Lower leg skin (tissue), 3 donors: ENCODE measurements around the gene MAN1C1.

Experiments
- POLR2A ChIP-seq, 2 donors: fragments of 450-650 bp; IDR thresholded peaks; one replicate each; pipeline ENCODE4 v1.6.1; 2016 to 2017; ENCODE audit warnings: antibody characterized with exemption in 2 of 2, mild to moderate bottlenecking in 1 of 2, moderate library complexity in 1 of 2
- TF ChIP-seq, protein P1 (sequence below), 3 donors: fragments of 450-650 bp; IDR thresholded peaks; one replicate each; pipeline ENCODE4 v1.5.1; 2016; ENCODE audit warnings: antibody characterized with exemption in 3 of 3, mild to moderate bottlenecking in 3 of 3, moderate library complexity in 2 of 3

DNA sequence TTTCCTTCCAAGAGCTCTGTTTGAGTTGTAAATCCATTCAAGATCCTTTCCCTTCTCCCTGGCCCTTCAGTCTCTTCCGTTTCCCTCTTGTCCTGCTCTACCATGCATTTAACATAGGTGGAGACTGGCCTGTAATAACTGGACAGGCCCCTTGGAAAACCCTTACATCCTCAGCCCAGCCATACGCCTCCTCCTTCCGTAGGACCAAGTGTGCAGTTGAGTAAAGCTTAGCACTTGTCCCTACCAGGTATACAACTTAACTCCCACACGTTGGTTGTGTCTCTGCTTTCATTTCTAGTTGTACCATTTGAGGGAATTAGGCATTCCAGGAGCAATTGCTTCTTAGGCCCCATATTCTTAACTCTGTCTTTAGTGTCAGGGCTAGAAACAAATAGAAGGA lies 6.4 kb downstream of the MAN1C1 start:
- TF ChIP-seq, protein P1, sequence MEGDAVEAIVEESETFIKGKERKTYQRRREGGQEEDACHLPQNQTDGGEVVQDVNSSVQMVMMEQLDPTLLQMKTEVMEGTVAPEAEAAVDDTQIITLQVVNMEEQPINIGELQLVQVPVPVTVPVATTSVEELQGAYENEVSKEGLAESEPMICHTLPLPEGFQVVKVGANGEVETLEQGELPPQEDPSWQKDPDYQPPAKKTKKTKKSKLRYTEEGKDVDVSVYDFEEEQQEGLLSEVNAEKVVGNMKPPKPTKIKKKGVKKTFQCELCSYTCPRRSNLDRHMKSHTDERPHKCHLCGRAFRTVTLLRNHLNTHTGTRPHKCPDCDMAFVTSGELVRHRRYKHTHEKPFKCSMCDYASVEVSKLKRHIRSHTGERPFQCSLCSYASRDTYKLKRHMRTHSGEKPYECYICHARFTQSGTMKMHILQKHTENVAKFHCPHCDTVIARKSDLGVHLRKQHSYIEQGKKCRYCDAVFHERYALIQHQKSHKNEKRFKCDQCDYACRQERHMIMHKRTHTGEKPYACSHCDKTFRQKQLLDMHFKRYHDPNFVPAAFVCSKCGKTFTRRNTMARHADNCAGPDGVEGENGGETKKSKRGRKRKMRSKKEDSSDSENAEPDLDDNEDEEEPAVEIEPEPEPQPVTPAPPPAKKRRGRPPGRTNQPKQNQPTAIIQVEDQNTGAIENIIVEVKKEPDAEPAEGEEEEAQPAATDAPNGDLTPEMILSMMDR (IDR thresholded peaks at IDR 0.05): no peak
- no peak for TF ChIP-seq POLR2A (IDR thresholded peaks at IDR 0.05)
